ENCODE measurements around the gene CRTC1.

- TF ChIP-seq CTCF (IDR thresholded peaks at IDR 0.05) (no peak), POLR2A (IDR thresholded peaks at IDR 0.05) (no peak)
These were observed 36.1 kb upstream of the CRTC1 start for GRCh38 chr19:18647371-18647767.
